Breast epithelium (tissue), 4 donors: ENCODE results near the gene SNTA1. TPM values are rescaled to one million over a fixed set of nuclear protein-coding genes. Genes with fewer than 3 reads are reported as not detected.
A peak's percentile ranks its signal among the peaks of the same experiment; 100 is the strongest.

Experiments
- DNase-seq, 2 donors: peaks; one replicate each; pipeline ENCODE4 v3.0.0-alpha.2; 2019; ENCODE audit warnings: low spot score in 2 of 2
- H3K27ac ChIP-seq, 2 donors: fragments of 200-600 bp; sonication (generic) in 1 of 2; one replicate each; pipeline ENCODE4 v1.5.1; 2016 to 2019; ENCODE audit warnings: mild to moderate bottlenecking in 1 of 2
- H3K27me3 ChIP-seq, 2 donors: fragments of 200-600 bp; sonication (generic) in 1 of 2; one replicate each; pipeline versions ENCODE4 v1.5.1 to v1.6.0; 2017 to 2019; ENCODE audit warnings: control low read depth in 1 of 2, mild to moderate bottlenecking in 1 of 2
- H3K36me3 ChIP-seq: fragments of 200-600 bp; one replicate; pipeline ENCODE4 v1.5.1; 2019
- H3K4me1 ChIP-seq, 2 donors: fragments of 200-600 bp; sonication (generic); one replicate each; pipeline ENCODE4 v1.5.1; 2016 to 2019; ENCODE audit warnings: control low read depth in 1 of 2
- H3K4me3 ChIP-seq, 3 donors: fragments of 200-600 bp; sonication (generic); 1 replicate in 2 of 3; 2 replicates in 1 of 3; pipeline ENCODE4 v1.5.1; 2016 to 2019; ENCODE audit warnings: mild to moderate bottlenecking in 3 of 3, moderate library complexity in 2 of 3
- H3K9me3 ChIP-seq, 2 donors: fragments of 200-600 bp; sonication (generic) in 1 of 2; one replicate each; pipeline ENCODE4 v1.5.1; 2016 to 2019; ENCODE audit warnings: control low read depth in 1 of 2
- POLR2A ChIP-seq: fragments of 450-650 bp; IDR thresholded peaks from one replicate; pipeline ENCODE4 v1.6.1; 2016; ENCODE audit warnings: antibody characterized with exemption, mild to moderate bottlenecking, moderate library complexity
- POLR2AphosphoS5 ChIP-seq, 3 donors: sonication (generic); formaldehyde crosslinking; IDR thresholded peaks; one replicate each; pipeline ENCODE4 v1.6.1; 2017; ENCODE audit warnings: antibody characterized with exemption in 3 of 3
- intact Hi-C: fragments of 100-400 bp; cut with DNase I; formaldehyde crosslinking; loops from one replicate; pipeline ENCODE4 v1.15.1; 2023; ENCODE audit warnings: low total_unique reads
- total RNA-seq, 3 donors: library from RNA; depleted of rRNA; stranded (reverse); fragments of >200 nt; gene quantifications; one replicate each; pipeline ENCODE4 v1.1.0, GENCODE V29; 2016
- TF ChIP-seq, protein P1 (sequence below), 3 donors: fragments of 450-650 bp; IDR thresholded peaks; one replicate each; pipeline ENCODE4 v1.5.1; 2016 to 2017; ENCODE audit warnings: antibody characterized with exemption in 3 of 3, mild to moderate bottlenecking in 3 of 3, moderate library complexity in 3 of 3

SNTA1 gene
- total RNA-seq, 3 donors from 2014 or later = 19.3 to 121 (median 21.1) TPM

DNA sequence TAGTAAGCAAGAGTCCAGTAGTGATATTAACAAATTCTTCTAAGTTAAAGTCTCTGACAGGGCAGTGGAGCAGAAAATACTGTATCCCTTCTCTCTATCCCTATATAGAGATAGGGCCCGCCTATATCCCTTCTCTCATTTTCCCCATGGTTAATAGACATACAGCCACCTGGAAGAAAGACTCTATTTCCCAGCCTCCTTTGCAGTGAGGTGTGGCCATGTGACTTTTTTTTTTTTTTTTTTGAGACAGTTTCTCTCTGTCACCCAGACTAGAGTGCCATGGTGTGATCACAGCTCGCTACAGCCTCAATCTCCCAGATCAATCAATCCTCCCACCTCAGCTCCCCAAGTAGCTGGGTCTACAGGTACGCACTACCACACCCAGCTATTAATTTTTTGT lies 25.5 kb downstream of the SNTA1 start:
- Histone ChIP-seq H3K4me3 (no peak overlapping the region), H3K27me3 (no peaks in the 10 kb centered on the region), H3K9me3 (no peaks in the 10 kb centered on the region), H3K27ac (no peak overlapping the region), H3K4me1 (no peaks in the 10 kb centered on the region), H3K36me3 (no peaks in the 10 kb centered on the region)
- DNase-seq = no peak
- intact Hi-C loops = no loop called here
- TF ChIP-seq POLR2A (no peak), POLR2AphosphoS5 (IDR thresholded peaks at IDR 0.05) (no peak)
- TF ChIP-seq, protein P1, sequence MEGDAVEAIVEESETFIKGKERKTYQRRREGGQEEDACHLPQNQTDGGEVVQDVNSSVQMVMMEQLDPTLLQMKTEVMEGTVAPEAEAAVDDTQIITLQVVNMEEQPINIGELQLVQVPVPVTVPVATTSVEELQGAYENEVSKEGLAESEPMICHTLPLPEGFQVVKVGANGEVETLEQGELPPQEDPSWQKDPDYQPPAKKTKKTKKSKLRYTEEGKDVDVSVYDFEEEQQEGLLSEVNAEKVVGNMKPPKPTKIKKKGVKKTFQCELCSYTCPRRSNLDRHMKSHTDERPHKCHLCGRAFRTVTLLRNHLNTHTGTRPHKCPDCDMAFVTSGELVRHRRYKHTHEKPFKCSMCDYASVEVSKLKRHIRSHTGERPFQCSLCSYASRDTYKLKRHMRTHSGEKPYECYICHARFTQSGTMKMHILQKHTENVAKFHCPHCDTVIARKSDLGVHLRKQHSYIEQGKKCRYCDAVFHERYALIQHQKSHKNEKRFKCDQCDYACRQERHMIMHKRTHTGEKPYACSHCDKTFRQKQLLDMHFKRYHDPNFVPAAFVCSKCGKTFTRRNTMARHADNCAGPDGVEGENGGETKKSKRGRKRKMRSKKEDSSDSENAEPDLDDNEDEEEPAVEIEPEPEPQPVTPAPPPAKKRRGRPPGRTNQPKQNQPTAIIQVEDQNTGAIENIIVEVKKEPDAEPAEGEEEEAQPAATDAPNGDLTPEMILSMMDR (IDR thresholded peaks at IDR 0.05) = no peak

DNA sequence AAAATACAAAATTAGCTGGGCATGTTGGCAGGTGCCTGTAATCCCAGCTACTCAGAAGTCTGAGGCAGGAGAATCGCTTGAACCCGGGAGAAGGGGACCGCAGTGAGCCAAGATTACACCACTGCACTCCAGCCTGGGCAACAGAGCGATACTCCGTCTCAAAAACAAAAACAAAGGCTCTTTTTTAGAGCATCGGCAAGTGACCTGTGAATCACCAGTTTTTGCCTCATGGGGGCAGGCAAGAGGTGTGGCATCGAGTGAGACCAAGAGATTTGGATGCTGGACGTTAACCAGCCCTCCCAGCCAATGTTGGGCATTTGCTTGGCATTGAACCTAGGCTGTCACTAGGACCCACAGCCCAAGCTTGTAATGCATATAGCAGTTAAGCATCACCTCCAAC lies 27.6 kb downstream of the SNTA1 start:
- TF ChIP-seq POLR2A = no peak
- TF ChIP-seq, protein P1 (IDR thresholded peaks at IDR 0.05) = peak in 1 of 3 donors; percentile 26
- no peak for DNase-seq
- H3K27me3 ChIP-seq = no peaks in the 10 kb centered on the region
- H3K4me3 ChIP-seq = no peak overlapping the region
- H3K4me1 ChIP-seq = no peaks in the 10 kb centered on the region
- intact Hi-C loops = no loop called here
- no peaks in the 10 kb centered on the region for H3K36me3 ChIP-seq
- no peaks in the 10 kb centered on the region for H3K9me3 ChIP-seq
- H3K27ac ChIP-seq = no peak overlapping the region

DNA sequence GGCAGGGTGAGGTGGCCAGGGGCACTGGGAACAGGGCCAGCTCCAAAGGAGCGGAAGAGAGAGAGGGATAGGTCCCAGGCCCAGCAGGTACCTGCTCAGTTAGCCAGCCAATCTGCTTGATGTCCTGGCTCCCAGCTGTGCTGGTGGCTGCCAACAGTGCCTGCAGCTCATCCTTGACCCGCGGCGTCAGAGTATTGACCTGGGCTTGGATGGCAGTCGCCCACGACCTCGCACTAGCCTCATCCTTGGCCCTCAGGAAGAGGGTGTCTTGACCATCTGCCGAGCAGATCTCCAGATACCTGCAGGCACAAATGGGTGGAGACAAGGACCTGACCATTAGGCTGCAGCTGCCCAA lies 31.1 kb downstream of the SNTA1 start:
- no peaks in the 10 kb centered on the region for H3K9me3 ChIP-seq
- H3K27me3 ChIP-seq = no peaks in the 10 kb centered on the region
- H3K27ac ChIP-seq = no peak overlapping the region
- H3K4me1 ChIP-seq = no peaks in the 10 kb centered on the region
- no peak for DNase-seq
- no peaks in the 10 kb centered on the region for H3K36me3 ChIP-seq
- intact Hi-C loops = no loop called here
- TF ChIP-seq, protein P1 (IDR thresholded peaks at IDR 0.05) = no peak
- no peak for TF ChIP-seq POLR2AphosphoS5 (IDR thresholded peaks at IDR 0.05)
- no peak for TF ChIP-seq POLR2A
- H3K4me3 ChIP-seq = no peak overlapping the region

DNA sequence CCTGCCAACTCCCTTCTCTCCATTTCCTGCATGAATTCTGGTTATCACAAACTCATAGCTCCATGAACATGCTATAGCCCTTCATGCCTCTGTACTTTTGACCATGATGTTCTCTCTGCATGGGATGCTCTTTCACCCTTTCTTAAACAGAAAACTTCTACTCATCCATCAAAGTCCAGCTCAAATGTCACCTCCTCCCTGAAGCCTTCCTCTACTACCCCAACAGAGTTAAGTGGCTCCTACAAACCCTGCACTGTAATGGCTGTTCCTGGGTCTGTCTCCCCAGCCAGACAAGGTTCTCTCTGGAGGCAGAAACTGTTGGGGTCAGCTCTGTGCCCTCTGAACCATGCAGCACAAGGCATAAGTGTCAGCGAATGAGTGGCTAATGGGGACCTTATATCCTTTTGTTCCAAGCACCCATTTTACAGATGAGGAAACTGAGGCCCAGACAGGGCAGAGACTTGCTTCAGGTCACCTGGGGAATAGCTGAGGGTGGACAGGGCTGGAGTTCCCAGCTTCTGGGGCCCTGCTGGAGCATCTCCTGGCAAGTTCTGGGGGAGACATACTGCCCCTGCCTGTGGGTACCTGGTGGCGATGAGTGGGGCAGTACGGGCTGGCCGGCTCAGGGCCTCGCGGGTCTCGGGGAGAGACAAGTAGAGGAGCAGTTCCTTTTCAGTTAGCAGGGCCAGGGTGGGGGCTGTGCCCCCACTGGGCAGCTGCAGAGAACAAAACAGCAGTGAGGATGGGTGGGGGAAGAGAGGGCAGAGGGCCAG lies 31.7 kb downstream of the SNTA1 start:
- Histone ChIP-seq H3K9me3 (no peaks in the 10 kb centered on the region), H3K4me1 (no peaks in the 10 kb centered on the region), H3K4me3 (no peak overlapping the region), H3K27me3 (no peaks in the 10 kb centered on the region), H3K27ac (no peak overlapping the region), H3K36me3 (no peaks in the 10 kb centered on the region)
- TF ChIP-seq POLR2AphosphoS5 (IDR thresholded peaks at IDR 0.05) = no peak
- intact Hi-C loops = no loop called here
- DNase-seq = no peak

DNA sequence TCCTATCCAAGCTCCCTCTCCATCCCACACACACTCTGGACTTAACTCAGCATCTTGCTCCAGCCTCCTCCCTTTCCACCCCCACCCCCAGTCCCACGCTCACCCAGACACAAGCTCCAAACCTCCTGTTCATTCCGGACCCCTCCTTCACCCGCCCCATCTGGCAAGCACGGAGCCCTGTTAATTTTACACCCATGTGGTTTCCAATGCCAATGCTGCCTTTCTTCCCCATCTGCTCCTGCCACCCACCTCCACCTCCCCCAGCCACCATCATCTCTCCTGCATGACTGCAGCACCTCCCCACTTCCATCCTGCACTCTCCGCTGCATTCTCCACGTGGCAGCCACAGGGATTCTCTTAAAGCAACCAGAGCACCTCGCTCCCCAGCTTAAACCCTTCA lies 32.3 kb downstream of the SNTA1 start:
- no peak for DNase-seq
- intact Hi-C loops = no loop called here
- no peaks in the 10 kb centered on the region for H3K36me3 ChIP-seq
- H3K27me3 ChIP-seq = no peaks in the 10 kb centered on the region
- H3K27ac ChIP-seq = no peak overlapping the region
- no peak overlapping the region for H3K4me3 ChIP-seq
- TF ChIP-seq POLR2AphosphoS5 (IDR thresholded peaks at IDR 0.05) = no peak
- TF ChIP-seq, protein P1 (IDR thresholded peaks at IDR 0.05) = no peak
- TF ChIP-seq POLR2A = no peak
- H3K4me1 ChIP-seq = no peaks in the 10 kb centered on the region
- no peaks in the 10 kb centered on the region for H3K9me3 ChIP-seq
